Osteocyte (in vitro differentiated cells): ENCODE data around the gene SORL1. TPM values are rescaled to one million over a fixed set of nuclear protein-coding genes. Genes with fewer than 3 reads are reported as not detected.

ENCODE experiments used
- DNase-seq: peaks from one replicate; pipeline ENCODE4 v3.0.0; 2021; ENCODE audit warnings: mixed read lengths; ENCODE audit not compliant: unreplicated experiment; ENCODE audit errors: extremely low spot score
- H3K27ac Mint-ChIP-seq: one replicate; pipeline ENCODE4 v1.8.0; 2021; ENCODE audit warnings: mild to moderate bottlenecking, mixed read lengths; ENCODE audit not compliant: unreplicated experiment
- H3K27me3 Mint-ChIP-seq: one replicate; pipeline ENCODE4 v1.8.0; 2021; ENCODE audit warnings: mixed read lengths; ENCODE audit not compliant: unreplicated experiment
- H3K36me3 Mint-ChIP-seq: one replicate; pipeline ENCODE4 v1.8.0; 2021; ENCODE audit warnings: mixed read lengths; ENCODE audit not compliant: unreplicated experiment
- H3K4me1 Mint-ChIP-seq: one replicate; pipeline ENCODE4 v1.8.0; 2021; ENCODE audit warnings: mixed read lengths; ENCODE audit not compliant: unreplicated experiment
- H3K4me3 Mint-ChIP-seq: one replicate; pipeline ENCODE4 v1.8.0; 2021; ENCODE audit warnings: mild to moderate bottlenecking, moderate library complexity, mixed read lengths; ENCODE audit not compliant: unreplicated experiment
- H3K9me3 Mint-ChIP-seq: one replicate; pipeline ENCODE4 v1.8.0; 2021; ENCODE audit warnings: mixed read lengths; ENCODE audit not compliant: unreplicated experiment
- total RNA-seq: library from RNA; stranded (reverse); gene quantifications from 2 replicates; pipeline ENCODE4 v1.2.1, GENCODE V29; 2021
- TF ChIP-seq, protein P1 (sequence below): fragments of 200-600 bp; sonication (generic); IDR thresholded peaks from 2 replicates; pipeline ENCODE4 v1.5.0; 2021; ENCODE audit warnings: antibody characterized with exemption, mild to moderate bottlenecking, moderate library complexity

SORL1 gene
- total RNA-seq, 1 donor from 2014 or later: 3.1 TPM

DNA sequence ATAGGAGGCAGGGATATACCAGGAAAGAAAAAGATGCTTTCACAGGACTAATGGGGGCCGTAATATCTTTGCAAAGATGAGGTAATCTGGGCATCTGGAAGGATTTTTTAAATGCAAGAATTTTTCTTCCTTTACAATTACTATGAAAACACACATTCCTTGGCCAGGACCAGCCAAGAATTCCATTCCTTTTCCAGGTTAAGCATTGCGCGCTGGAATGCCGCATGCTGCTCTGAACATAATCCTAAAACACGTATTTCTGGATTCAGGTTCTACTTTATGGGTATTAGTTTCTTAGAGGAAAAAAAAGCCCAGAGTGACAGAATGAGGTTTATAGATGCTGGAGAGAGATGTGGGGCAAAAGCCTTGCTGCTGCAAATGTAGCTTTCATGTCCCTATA lies 100.0 kb downstream of the SORL1 start:
- Mint-ChIP-seq H3K4me3 (no peak overlapping the region), H3K4me1 (peaks cover 9% of the 10 kb centered on the region), H3K27me3 (peaks cover 40% of the 10 kb centered on the region), H3K27ac (no peak overlapping the region), H3K36me3 (no peaks in the 10 kb centered on the region), H3K9me3 (no peaks in the 10 kb centered on the region)
- peak; percentile 13 for DNase-seq
- TF ChIP-seq, protein P1, sequence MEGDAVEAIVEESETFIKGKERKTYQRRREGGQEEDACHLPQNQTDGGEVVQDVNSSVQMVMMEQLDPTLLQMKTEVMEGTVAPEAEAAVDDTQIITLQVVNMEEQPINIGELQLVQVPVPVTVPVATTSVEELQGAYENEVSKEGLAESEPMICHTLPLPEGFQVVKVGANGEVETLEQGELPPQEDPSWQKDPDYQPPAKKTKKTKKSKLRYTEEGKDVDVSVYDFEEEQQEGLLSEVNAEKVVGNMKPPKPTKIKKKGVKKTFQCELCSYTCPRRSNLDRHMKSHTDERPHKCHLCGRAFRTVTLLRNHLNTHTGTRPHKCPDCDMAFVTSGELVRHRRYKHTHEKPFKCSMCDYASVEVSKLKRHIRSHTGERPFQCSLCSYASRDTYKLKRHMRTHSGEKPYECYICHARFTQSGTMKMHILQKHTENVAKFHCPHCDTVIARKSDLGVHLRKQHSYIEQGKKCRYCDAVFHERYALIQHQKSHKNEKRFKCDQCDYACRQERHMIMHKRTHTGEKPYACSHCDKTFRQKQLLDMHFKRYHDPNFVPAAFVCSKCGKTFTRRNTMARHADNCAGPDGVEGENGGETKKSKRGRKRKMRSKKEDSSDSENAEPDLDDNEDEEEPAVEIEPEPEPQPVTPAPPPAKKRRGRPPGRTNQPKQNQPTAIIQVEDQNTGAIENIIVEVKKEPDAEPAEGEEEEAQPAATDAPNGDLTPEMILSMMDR: no peak

DNA sequence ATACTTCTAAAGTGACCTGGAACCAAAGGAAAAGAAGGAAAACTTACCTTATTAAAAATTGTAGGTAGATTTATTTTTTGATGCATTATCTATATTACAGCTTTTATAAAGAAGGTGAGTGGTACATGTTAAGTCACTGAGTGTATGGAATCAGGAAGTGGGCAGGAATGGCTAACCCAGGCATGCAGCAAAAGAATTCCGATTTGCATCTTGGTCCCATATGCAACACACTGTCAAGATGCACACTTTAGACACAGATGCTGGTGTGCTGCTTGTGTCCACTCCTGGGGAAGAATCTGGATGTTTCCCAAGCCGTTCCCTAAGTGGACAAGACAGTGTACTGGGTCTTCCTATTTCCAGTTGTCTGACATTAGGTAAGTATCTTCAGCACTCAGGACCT lies 100.5 kb downstream of the SORL1 start:
- H3K36me3 Mint-ChIP-seq: no peaks in the 10 kb centered on the region

DNA sequence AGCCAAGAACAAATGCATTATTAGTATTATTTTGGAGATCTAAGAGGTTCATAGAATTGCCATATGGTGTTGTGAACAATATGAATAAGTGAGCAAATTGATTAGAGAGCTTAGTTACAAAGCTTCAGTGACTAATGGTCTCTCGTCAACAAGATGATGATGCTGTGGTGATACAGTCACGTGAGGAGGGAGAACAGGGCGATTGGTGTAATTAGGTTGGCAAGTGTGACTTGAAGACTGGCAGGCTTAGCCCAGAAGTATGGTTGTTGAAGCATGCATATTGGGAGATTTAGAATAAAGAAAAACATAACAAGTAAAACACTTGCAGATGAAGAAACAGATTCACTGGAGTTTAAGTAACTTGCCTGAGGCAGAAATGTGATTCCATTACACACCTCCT lies 101.3 kb downstream of the SORL1 start:
- H3K4me1 Mint-ChIP-seq: peaks cover 9% of the 10 kb centered on the region
- H3K27ac Mint-ChIP-seq: no peak overlapping the region
- H3K4me3 Mint-ChIP-seq: no peak overlapping the region
- H3K9me3 Mint-ChIP-seq: no peaks in the 10 kb centered on the region
- DNase-seq: no peak
- TF ChIP-seq, protein P1: no peak
- peaks cover 43% of the 10 kb centered on the region for H3K27me3 Mint-ChIP-seq
- no peaks in the 10 kb centered on the region for H3K36me3 Mint-ChIP-seq

More for the DNA sequence above, 100.5 kb downstream of the SORL1 start:
- H3K9me3 Mint-ChIP-seq: no peaks in the 10 kb centered on the region
- no peak overlapping the region for H3K4me3 Mint-ChIP-seq
- H3K27me3 Mint-ChIP-seq: peaks cover 43% of the 10 kb centered on the region
- TF ChIP-seq, protein P1: no peak
- no peak overlapping the region for H3K27ac Mint-ChIP-seq
- DNase-seq: peak; percentile 15
- peaks cover 9% of the 10 kb centered on the region for H3K4me1 Mint-ChIP-seq

DNA sequence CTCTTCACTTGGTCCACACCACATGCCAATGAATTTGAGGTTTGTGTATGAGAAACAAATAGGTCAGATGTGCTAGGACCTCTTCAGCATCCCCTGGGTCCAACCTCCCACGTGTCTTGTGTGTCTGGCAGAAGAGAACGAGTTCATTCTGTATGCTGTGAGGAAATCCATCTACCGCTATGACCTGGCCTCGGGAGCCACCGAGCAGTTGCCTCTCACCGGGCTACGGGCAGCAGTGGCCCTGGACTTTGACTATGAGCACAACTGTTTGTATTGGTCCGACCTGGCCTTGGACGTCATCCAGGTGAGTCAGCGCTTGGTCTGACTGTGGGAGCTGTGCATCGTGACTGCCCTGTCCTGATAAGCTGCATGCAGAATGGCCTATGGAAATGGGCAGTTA lies 101.7 kb downstream of the SORL1 start:
- DNase-seq: no peak
- TF ChIP-seq, protein P1: no peak
- peaks cover 9% of the 10 kb centered on the region for H3K4me1 Mint-ChIP-seq
- H3K9me3 Mint-ChIP-seq: no peaks in the 10 kb centered on the region
- H3K4me3 Mint-ChIP-seq: no peak overlapping the region
- H3K36me3 Mint-ChIP-seq: no peaks in the 10 kb centered on the region
- peaks cover 43% of the 10 kb centered on the region for H3K27me3 Mint-ChIP-seq
- no peak overlapping the region for H3K27ac Mint-ChIP-seq

DNA sequence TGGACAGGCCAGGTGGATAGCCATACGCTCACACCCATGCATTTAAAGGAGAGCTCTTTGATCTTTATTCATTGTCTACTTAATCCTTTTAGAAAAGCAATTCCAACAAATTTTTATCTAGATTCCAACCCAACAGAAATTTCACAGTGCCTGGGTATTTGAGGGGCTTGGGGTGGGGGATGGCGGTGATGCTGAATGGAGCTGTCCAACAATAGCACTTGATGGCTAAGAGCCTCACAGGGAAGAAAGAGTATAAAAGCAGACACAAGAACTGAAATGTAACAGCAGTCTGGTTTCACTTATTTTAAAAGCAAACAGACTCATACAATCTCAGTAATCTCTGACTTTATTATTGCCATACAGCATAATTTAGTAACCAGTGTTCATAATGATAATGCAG lies 102.4 kb downstream of the SORL1 start:
- H3K4me3 Mint-ChIP-seq: no peak overlapping the region
- H3K27me3 Mint-ChIP-seq: peaks cover 50% of the 10 kb centered on the region

More for the DNA sequence above, 102.4 kb downstream of the SORL1 start:
- TF ChIP-seq, protein P1: no peak
- no peaks in the 10 kb centered on the region for H3K9me3 Mint-ChIP-seq
- no peak overlapping the region for H3K27ac Mint-ChIP-seq
- no peak for DNase-seq
- H3K36me3 Mint-ChIP-seq: no peaks in the 10 kb centered on the region
- H3K4me1 Mint-ChIP-seq: peaks cover 9% of the 10 kb centered on the region
